DND-41 (cell line): ENCODE measurements around the gene LRRC28.

Source experiments
- EZH2 ChIP-seq: IDR thresholded peaks from 3 replicates; pipeline ENCODE4 v1.6.1; 2012; ENCODE audit warnings: borderline replicate concordance, low read depth, mild to moderate bottlenecking, moderate library complexity, low read length, inconsistent platforms; ENCODE audit not compliant: severe bottlenecking
- TF ChIP-seq, protein P1 (sequence below): IDR thresholded peaks from 2 replicates; pipeline ENCODE4 v1.5.1; 2012; ENCODE audit warnings: borderline replicate concordance, low read length, moderate library complexity, mild to moderate bottlenecking; ENCODE audit not compliant: poor library complexity, severe bottlenecking; ENCODE audit errors: extremely low read depth

DNA sequence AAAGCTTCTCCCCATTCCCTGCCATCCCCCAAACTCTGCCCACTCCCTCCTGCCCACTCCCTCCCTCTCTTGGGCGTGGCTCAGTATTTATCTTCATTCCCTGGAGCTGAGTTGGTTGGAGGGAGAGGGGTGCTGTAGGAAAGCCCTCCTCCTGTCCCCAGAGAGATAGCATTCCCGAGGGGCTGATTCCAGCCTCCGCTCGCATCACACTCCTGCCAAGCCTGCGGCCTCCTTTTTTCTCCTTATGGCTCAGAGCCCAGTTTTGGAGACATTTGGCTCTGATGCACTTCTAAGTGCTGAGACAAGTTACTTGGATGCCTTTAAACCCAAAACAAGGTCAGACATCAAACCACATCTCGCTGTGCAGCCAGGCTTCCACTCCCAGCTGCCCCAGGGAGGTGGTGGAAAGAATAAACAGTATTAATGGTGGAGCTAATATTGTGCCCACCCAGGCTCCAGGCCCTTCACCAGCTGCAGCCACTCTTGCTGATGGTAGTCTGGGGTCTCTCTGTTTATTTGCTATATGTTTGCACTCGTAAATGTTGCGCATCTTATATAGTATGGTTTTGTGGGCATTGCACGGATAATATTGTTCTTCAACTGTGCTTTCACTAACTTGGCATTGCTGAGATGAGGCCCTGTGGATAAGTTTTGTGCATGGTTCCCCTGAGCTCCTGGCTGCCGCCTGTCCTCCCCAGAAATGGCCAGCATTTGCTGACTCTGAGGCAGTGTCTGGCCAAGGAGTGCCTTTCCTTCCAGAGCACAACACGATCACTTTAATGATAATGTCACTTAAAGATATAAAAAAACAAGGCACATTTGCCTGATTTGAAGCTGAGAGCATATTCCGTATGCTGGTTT, 157.2 kb downstream of the LRRC28 start:
- TF ChIP-seq, protein P1, sequence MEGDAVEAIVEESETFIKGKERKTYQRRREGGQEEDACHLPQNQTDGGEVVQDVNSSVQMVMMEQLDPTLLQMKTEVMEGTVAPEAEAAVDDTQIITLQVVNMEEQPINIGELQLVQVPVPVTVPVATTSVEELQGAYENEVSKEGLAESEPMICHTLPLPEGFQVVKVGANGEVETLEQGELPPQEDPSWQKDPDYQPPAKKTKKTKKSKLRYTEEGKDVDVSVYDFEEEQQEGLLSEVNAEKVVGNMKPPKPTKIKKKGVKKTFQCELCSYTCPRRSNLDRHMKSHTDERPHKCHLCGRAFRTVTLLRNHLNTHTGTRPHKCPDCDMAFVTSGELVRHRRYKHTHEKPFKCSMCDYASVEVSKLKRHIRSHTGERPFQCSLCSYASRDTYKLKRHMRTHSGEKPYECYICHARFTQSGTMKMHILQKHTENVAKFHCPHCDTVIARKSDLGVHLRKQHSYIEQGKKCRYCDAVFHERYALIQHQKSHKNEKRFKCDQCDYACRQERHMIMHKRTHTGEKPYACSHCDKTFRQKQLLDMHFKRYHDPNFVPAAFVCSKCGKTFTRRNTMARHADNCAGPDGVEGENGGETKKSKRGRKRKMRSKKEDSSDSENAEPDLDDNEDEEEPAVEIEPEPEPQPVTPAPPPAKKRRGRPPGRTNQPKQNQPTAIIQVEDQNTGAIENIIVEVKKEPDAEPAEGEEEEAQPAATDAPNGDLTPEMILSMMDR, result no peak
- no peak for TF ChIP-seq EZH2
